Tibial nerve (tissue), 4 donors: ENCODE data around the gene TTC39A.

ENCODE experiments used
- CTCF ChIP-seq, 5 experiments: fragments of 200-600 bp in 3 of 5; fragments of 450-650 bp in 2 of 5; sonication (generic) in 3 of 5; IDR thresholded peaks; one replicate each; pipeline ENCODE4 v1.5.1; 2016 to 2019; ENCODE audit warnings: antibody characterized with exemption in 5 of 5, mild to moderate bottlenecking in 3 of 5, moderate library complexity in 2 of 5
- EP300 ChIP-seq, 2 donors: sonication (generic); formaldehyde crosslinking; IDR thresholded peaks; one replicate each; pipeline ENCODE4 v1.6.1; 2017; ENCODE audit warnings: antibody characterized with exemption in 2 of 2, mild to moderate bottlenecking in 1 of 2
- POLR2A ChIP-seq, 2 donors: fragments of 450-650 bp; IDR thresholded peaks; one replicate each; pipeline ENCODE4 v1.6.1; 2017; ENCODE audit warnings: antibody characterized with exemption in 2 of 2, mild to moderate bottlenecking in 2 of 2, moderate library complexity in 2 of 2

- no peak for TF ChIP-seq CTCF (IDR thresholded peaks at IDR 0.05)
- TF ChIP-seq POLR2A (IDR thresholded peaks at IDR 0.05): no peak
- TF ChIP-seq EP300 (IDR thresholded peaks at IDR 0.05): no peak
Measured at GRCh38 chr1:51365774-51366173, 35.4 kb upstream of the TTC39A start.
